GM21619 (cell line): ENCODE data around the gene LMO4.

Experiments used
- ATAC-seq: cut with Tn5 transposase; IDR thresholded peaks from one replicate; pipeline ENCODE4 v1.9.1; 2021; ENCODE audit not compliant: unreplicated experiment

Gene LMO4

GRCh38 chr1:87356591-87356990 lies 27.9 kb downstream of the LMO4 start:
- ATAC-seq, result no peak

GRCh38 chr1:87358219-87358618 lies 29.5 kb downstream of the LMO4 start:
- no peak for ATAC-seq

GRCh38 chr1:87359586-87359985 lies 30.9 kb downstream of the LMO4 start:
- ATAC-seq, result no peak

- no peak for ATAC-seq
Observed at GRCh38 chr1:87362063-87362833, 33.6 kb downstream of the LMO4 start.

GRCh38 chr1:87362834-87363426 lies 34.2 kb downstream of the LMO4 start:
- no peak for ATAC-seq

GRCh38 chr1:87367549-87367948 lies 38.9 kb downstream of the LMO4 start:
- ATAC-seq, result no peak

- ATAC-seq, result no peak
Observed at GRCh38 chr1:87368907-87369306, 40.2 kb downstream of the LMO4 start.

- ATAC-seq, result no peak
Observed at GRCh38 chr1:87369736-87370478, 41.2 kb downstream of the LMO4 start.

GRCh38 chr1:87370544-87370943 lies 41.9 kb downstream of the LMO4 start:
- no peak for ATAC-seq

- no peak for ATAC-seq
Observed at GRCh38 chr1:87379306-87379705, 50.6 kb downstream of the LMO4 start.

- ATAC-seq, result no peak
Observed at GRCh38 chr1:87386217-87386790, 57.6 kb downstream of the LMO4 start.

GRCh38 chr1:87388411-87388810 lies 59.7 kb downstream of the LMO4 start:
- ATAC-seq, result no peak

- no peak for ATAC-seq
Observed at GRCh38 chr1:87389011-87389410, 60.3 kb downstream of the LMO4 start.

- no peak for ATAC-seq
Observed at GRCh38 chr1:87389546-87389945, 60.9 kb downstream of the LMO4 start.

GRCh38 chr1:87392248-87393192 lies 63.8 kb downstream of the LMO4 start:
- no peak for ATAC-seq

- no peak for ATAC-seq
Observed at GRCh38 chr1:87393445-87394085, 64.9 kb downstream of the LMO4 start.

- ATAC-seq, result no peak
Observed at GRCh38 chr1:87394513-87394912, 65.8 kb downstream of the LMO4 start.

GRCh38 chr1:87394982-87395381 lies 66.3 kb downstream of the LMO4 start:
- ATAC-seq, result no peak
